SK-N-SH treated with all-trans-retinoic acid at 6 μM for 48 hours (cell line): Measurements from ENCODE around the gene LCNL1.

Experiments used
- ATAC-seq: fragments of 200-7000 bp; cut with Tn5 transposase; 3 replicates; pipeline ENCODE4 v1.9.1; 2020; ENCODE audit warnings: mild to moderate bottlenecking, moderate library complexity
- ARNTL ChIP-seq: fragments of 450-650 bp; formaldehyde crosslinking; IDR thresholded peaks from 2 replicates; pipeline ENCODE4 v1.5.0; 2020; ENCODE audit warnings: low read depth, mild to moderate bottlenecking, moderate library complexity, borderline replicate concordance
- BACH2 ChIP-seq: fragments of 250-450 bp; sonication (Bioruptor Pico); IDR thresholded peaks from 2 replicates; pipeline ENCODE4 v1.9.0; 2021; ENCODE audit warnings: mild to moderate bottlenecking, borderline replicate concordance
- ESRRG ChIP-seq: fragments of 250-450 bp; sonication (Bioruptor Pico); IDR thresholded peaks from 2 replicates; pipeline ENCODE4 v1.6.1; 2021; ENCODE audit warnings: mild to moderate bottlenecking
- GLIS3 ChIP-seq: fragments of 250-450 bp; sonication (Bioruptor Pico); IDR thresholded peaks from 2 replicates; pipeline ENCODE4 v1.5.0; 2020; ENCODE audit warnings: mild to moderate bottlenecking, moderate library complexity
- ISL1 ChIP-seq: fragments of 250-450 bp; sonication (Bioruptor Pico); IDR thresholded peaks from 2 replicates; pipeline ENCODE4 v2.1.2; 2022; ENCODE audit warnings: mild to moderate bottlenecking, moderate library complexity
- OSR1 ChIP-seq: fragments of 250-450 bp; sonication (Bioruptor Pico); IDR thresholded peaks from 2 replicates; pipeline ENCODE4 v1.8.0; 2022; ENCODE audit warnings: moderate library complexity, mild to moderate bottlenecking, inconsistent platforms
- PATZ1 ChIP-seq: fragments of 250-450 bp; sonication (Bioruptor Pico); IDR thresholded peaks from 2 replicates; pipeline ENCODE4 v1.8.0; 2020; ENCODE audit warnings: mild to moderate bottlenecking, moderate library complexity, borderline replicate concordance
- PPARA ChIP-seq: fragments of 250-450 bp; sonication (Bioruptor Pico); IDR thresholded peaks from 2 replicates; pipeline ENCODE4 v1.5.0; 2020; ENCODE audit warnings: mild to moderate bottlenecking, borderline replicate concordance
- RARB ChIP-seq: fragments of 250-450 bp; sonication (Bioruptor Pico); IDR thresholded peaks from 2 replicates; pipeline ENCODE4 v1.8.0; 2021; ENCODE audit warnings: mild to moderate bottlenecking, moderate library complexity
- SNAI2 ChIP-seq: fragments of 250-450 bp; sonication (Bioruptor Pico); IDR thresholded peaks from 2 replicates; pipeline ENCODE4 v1.5.0; 2020; ENCODE audit warnings: mild to moderate bottlenecking, moderate library complexity
- TCF4 ChIP-seq: fragments of 250-450 bp; sonication (Bioruptor Pico); IDR thresholded peaks from 2 replicates; pipeline ENCODE4 v1.8.0; 2021; ENCODE audit warnings: mild to moderate bottlenecking, moderate library complexity, borderline replicate concordance
- TOX ChIP-seq: fragments of 250-450 bp; sonication (Bioruptor Pico); IDR thresholded peaks from 2 replicates; pipeline ENCODE4 v1.8.0; 2021; ENCODE audit warnings: mild to moderate bottlenecking, moderate library complexity, borderline replicate concordance
- ZC3H10 ChIP-seq: fragments of 250-450 bp; sonication (Bioruptor Pico); IDR thresholded peaks from 2 replicates; pipeline ENCODE4 v1.5.1; 2021; ENCODE audit warnings: mild to moderate bottlenecking, moderate library complexity
- ZFP3 ChIP-seq: fragments of 250-450 bp; sonication (Bioruptor Pico); IDR thresholded peaks from 2 replicates; pipeline ENCODE4 v1.5.0; 2020; ENCODE audit warnings: mild to moderate bottlenecking, moderate library complexity
- ZFP30 ChIP-seq: fragments of 450-650 bp; formaldehyde crosslinking; IDR thresholded peaks from 2 replicates; pipeline ENCODE4 v1.5.0; 2022; ENCODE audit warnings: mild to moderate bottlenecking, moderate library complexity
- ZNF565 ChIP-seq: fragments of 450-650 bp; formaldehyde crosslinking; conservative IDR thresholded peaks from 2 replicates; pipeline ENCODE4 v1.5.0; 2020; ENCODE audit warnings: low read depth, mild to moderate bottlenecking, moderate library complexity
- ZNF70 ChIP-seq: fragments of 450-650 bp; formaldehyde crosslinking; IDR thresholded peaks from 2 replicates; pipeline ENCODE4 v1.5.0; 2020; ENCODE audit warnings: mild to moderate bottlenecking, moderate library complexity
- ZNF8 ChIP-seq: fragments of 450-650 bp; formaldehyde crosslinking; IDR thresholded peaks from 2 replicates; pipeline ENCODE4 v1.5.0; 2020; ENCODE audit warnings: mild to moderate bottlenecking, moderate library complexity
- TF ChIP-seq, protein P1 (sequence below): fragments of 250-450 bp; sonication (Bioruptor Pico); IDR thresholded peaks from 2 replicates; pipeline ENCODE4 v1.5.0; 2020; ENCODE audit warnings: mild to moderate bottlenecking, moderate library complexity
- TF ChIP-seq, protein P2 (sequence below): fragments of 250-450 bp; sonication (Bioruptor Pico); IDR thresholded peaks from 2 replicates; pipeline ENCODE4 v1.5.1; 2020; ENCODE audit warnings: low read depth, mild to moderate bottlenecking, moderate library complexity
- TF ChIP-seq, protein P3 (sequence below): fragments of 250-450 bp; sonication (Bioruptor Pico); IDR thresholded peaks from 2 replicates; pipeline ENCODE4 v1.8.0; 2021; ENCODE audit warnings: low read depth, mild to moderate bottlenecking, moderate library complexity, borderline replicate concordance

The LCNL1 gene

GRCh38 chr9:136969150-136969549 is 13.6 kb upstream of the LCNL1 start:
- TF ChIP-seq ZC3H10 (CRISPR knock-in tag) (no peak), TOX (no peak), ZFP3 (no peak), ARNTL (CRISPR knock-in tag) (no peak), SNAI2 (CRISPR knock-in tag) (no peak)
- ATAC-seq, result no peak

DNA sequence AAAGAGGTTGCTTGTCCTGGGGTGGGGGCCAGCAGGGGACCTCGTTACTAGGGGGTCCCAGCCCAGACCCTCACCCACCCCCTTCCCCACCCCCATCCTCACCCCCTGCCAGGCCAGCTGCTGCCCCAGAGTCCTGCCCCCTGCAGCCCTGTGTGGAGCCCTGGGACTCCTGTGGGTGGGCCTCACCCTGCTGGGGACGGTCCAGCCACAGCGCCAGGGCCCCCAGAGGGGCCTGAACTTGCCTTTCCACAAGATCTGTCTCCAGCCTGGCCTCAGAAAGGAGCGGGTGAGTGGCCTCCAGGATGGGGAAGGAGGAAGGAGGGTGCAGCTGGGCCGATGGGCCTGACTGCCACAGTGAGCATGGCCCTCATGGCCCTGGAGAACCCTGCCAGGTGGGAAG is 13.0 kb upstream of the LCNL1 start:
- no peak for TF ChIP-seq TCF4 (CRISPR knock-in tag)
- TF ChIP-seq, all 23 proteins: peak for 0
- ATAC-seq, result no peak

DNA sequence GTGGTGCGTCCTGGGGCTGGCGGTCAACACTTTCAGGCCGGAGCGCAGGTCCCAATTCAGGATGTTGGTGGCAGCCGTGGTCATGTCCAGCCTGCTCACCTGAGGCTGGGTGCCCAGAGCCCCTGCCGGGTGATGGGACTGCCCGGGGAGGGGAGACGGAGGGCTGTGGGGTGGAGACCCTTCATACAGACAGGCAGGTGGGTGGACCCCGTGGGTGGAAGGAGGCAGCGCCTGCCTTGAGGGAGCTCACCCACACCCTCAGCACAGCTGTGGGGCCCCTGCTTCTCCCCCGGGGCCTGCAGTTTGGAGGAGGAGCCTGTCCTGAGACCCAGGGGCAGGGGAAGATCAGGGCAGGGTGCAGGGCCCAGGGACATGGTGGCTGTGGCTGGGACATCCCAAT is 12.4 kb upstream of the LCNL1 start:
- ATAC-seq, result no peak
- TF ChIP-seq RARB (CRISPR knock-in tag) (no peak), ZFP30 (CRISPR knock-in tag) (no peak), ZNF565 (CRISPR knock-in tag) (no peak)
- TF ChIP-seq, protein P1, sequence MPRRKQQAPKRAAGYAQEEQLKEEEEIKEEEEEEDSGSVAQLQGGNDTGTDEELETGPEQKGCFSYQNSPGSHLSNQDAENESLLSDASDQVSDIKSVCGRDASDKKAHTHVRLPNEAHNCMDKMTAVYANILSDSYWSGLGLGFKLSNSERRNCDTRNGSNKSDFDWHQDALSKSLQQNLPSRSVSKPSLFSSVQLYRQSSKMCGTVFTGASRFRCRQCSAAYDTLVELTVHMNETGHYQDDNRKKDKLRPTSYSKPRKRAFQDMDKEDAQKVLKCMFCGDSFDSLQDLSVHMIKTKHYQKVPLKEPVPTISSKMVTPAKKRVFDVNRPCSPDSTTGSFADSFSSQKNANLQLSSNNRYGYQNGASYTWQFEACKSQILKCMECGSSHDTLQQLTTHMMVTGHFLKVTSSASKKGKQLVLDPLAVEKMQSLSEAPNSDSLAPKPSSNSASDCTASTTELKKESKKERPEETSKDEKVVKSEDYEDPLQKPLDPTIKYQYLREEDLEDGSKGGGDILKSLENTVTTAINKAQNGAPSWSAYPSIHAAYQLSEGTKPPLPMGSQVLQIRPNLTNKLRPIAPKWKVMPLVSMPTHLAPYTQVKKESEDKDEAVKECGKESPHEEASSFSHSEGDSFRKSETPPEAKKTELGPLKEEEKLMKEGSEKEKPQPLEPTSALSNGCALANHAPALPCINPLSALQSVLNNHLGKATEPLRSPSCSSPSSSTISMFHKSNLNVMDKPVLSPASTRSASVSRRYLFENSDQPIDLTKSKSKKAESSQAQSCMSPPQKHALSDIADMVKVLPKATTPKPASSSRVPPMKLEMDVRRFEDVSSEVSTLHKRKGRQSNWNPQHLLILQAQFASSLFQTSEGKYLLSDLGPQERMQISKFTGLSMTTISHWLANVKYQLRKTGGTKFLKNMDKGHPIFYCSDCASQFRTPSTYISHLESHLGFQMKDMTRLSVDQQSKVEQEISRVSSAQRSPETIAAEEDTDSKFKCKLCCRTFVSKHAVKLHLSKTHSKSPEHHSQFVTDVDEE (CRISPR knock-in tag), result no peak

DNA sequence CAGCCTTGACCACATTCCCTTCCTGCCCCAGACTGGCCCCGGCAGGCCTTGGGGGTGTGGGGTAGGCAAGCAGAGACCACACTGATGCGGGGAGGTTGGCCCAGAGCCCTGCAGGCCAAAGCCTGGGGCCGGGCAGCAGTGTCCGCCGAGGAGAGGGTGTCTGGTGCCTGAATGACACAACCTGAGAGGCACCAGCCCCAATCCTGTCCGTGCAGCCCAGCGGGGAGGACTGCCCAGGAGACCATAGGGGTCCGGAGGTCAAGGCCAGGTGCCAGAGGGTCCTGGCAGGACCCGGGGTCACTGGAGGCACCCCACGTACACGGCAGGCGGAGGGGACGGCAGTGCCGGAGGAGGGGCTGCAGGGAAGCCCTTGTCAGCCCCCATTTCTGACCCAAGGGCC is 11.0 kb upstream of the LCNL1 start:
- TF ChIP-seq BACH2 (CRISPR knock-in tag) (no peak), ISL1 (no peak), ZNF565 (CRISPR knock-in tag) (no peak), PPARA (no peak), ESRRG (CRISPR knock-in tag) (no peak), ARNTL (CRISPR knock-in tag) (no peak), PATZ1 (no peak), OSR1 (no peak), ZFP3 (no peak), GLIS3 (CRISPR knock-in tag) (no peak)
- TF ChIP-seq, protein P2, sequence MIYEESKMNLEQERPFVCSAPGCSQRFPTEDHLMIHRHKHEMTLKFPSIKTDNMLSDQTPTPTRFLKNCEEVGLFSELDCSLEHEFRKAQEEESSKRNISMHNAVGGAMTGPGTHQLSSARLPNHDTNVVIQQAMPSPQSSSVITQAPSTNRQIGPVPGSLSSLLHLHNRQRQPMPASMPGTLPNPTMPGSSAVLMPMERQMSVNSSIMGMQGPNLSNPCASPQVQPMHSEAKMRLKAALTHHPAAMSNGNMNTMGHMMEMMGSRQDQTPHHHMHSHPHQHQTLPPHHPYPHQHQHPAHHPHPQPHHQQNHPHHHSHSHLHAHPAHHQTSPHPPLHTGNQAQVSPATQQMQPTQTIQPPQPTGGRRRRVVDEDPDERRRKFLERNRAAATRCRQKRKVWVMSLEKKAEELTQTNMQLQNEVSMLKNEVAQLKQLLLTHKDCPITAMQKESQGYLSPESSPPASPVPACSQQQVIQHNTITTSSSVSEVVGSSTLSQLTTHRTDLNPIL, result no peak
- ATAC-seq, result no peak

DNA sequence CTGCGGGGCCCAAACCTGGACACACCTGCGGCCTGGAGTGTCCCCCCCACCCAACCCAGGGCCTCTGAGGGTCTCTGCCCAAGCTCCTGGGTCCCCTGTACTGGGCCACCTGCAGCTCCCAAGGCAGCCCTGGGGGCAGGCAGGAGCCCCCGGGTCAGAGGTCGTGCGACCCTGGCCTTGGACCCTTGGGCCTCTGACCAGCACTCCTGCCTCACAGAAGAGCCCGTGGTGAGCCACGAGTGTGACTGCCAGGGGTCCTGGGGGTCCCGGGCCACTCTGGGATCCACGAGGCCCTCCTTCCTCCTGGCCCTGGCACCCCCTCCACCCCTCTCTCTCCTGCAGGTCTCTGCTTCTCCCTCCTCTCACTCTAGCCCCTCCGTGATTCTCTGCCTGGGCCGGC is 10.5 kb upstream of the LCNL1 start:
- ATAC-seq, result no peak
- TF ChIP-seq ESRRG (CRISPR knock-in tag) (no peak), OSR1 (no peak), ISL1 (no peak), PATZ1 (no peak), ZNF70 (no peak), ZFP30 (CRISPR knock-in tag) (no peak), ARNTL (CRISPR knock-in tag) (no peak), PPARA (no peak), ZNF8 (CRISPR knock-in tag) (no peak), BACH2 (CRISPR knock-in tag) (no peak), ZC3H10 (CRISPR knock-in tag) (no peak), GLIS3 (CRISPR knock-in tag) (no peak), TCF4 (CRISPR knock-in tag) (no peak)
- TF ChIP-seq, protein P1 (CRISPR knock-in tag), result no peak
- TF ChIP-seq, protein P3, sequence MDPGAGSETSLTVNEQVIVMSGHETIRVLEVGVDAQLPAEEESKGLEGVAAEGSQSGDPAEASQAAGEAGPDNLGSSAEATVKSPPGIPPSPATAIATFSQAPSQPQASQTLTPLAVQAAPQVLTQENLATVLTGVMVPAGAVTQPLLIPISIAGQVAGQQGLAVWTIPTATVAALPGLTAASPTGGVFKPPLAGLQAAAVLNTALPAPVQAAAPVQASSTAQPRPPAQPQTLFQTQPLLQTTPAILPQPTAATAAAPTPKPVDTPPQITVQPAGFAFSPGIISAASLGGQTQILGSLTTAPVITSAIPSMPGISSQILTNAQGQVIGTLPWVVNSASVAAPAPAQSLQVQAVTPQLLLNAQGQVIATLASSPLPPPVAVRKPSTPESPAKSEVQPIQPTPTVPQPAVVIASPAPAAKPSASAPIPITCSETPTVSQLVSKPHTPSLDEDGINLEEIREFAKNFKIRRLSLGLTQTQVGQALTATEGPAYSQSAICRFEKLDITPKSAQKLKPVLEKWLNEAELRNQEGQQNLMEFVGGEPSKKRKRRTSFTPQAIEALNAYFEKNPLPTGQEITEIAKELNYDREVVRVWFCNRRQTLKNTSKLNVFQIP, result no peak
- TF ChIP-seq, all 23 proteins: peak for 0
